Adrenal gland (tissue), 12 donors: Measurements from ENCODE around the gene CGNL1. TPM values are rescaled to one million over a fixed set of nuclear protein-coding genes. Genes with fewer than 3 reads are reported as not detected.

Experiments used
- DNase-seq, 7 donors: peaks; one replicate each; pipeline ENCODE4 v3.0.0-alpha.2; 2019 to 2020
- H3K27ac ChIP-seq, 5 donors: fragments of 200-600 bp; sonication (generic) in 4 of 5; 1 replicate in 3 of 5; 2 replicates in 2 of 5; pipeline versions ENCODE4 v1.5.1 to v1.8.0; 2016 to 2020; ENCODE audit warnings: mild to moderate bottlenecking in 1 of 5
- H3K27me3 ChIP-seq: fragments of 200-600 bp; 2 replicates; pipeline ENCODE4 v1.8.0; 2021
- H3K36me3 ChIP-seq, 2 donors: fragments of 200-600 bp; replicated peaks in 1 of 2; 1 replicate in 1 of 2; 2 replicates in 1 of 2; pipeline versions ENCODE4 v1.5.1 to v1.8.0; 2018 to 2022
- H3K4me1 ChIP-seq, 2 donors: fragments of 200-600 bp; replicated peaks in 1 of 2; 1 replicate in 1 of 2; 2 replicates in 1 of 2; pipeline versions ENCODE4 v1.5.1 to v1.8.0; 2018 to 2021
- H3K4me3 ChIP-seq, 4 donors: fragments of 200-600 bp; sonication (generic) in 3 of 4; one replicate each; pipeline ENCODE4 v1.5.1; 2016 to 2018
- H3K9me3 ChIP-seq, 3 donors: fragments of 200-600 bp; sonication (generic) in 1 of 3; replicated peaks in 1 of 3; 1 replicate in 2 of 3; 2 replicates in 1 of 3; pipeline versions ENCODE4 v1.5.1 to v1.8.0; 2016 to 2021
- POLR2A ChIP-seq, 2 donors: fragments of 450-650 bp; IDR thresholded peaks; one replicate each; pipeline ENCODE4 v1.6.1; 2017; ENCODE audit warnings: antibody characterized with exemption in 2 of 2, mild to moderate bottlenecking in 2 of 2, moderate library complexity in 1 of 2
- WGBS, 4 donors: extraction: QIAGEN DNeasy Blood & Tissue Kit in 2 of 4; methylation state at CpG; one replicate each; pipeline versions ENCODE4 v1.1.5 to v1.1.7; 2013 to 2017; 5-methylcytosine and 5-hydroxymethylcytosine counted together
- intact Hi-C, 2 donors: fragments of 100-400 bp; cut with DNase I; formaldehyde crosslinking; loops; one replicate each; pipeline versions ENCODE4 v1.14.1 to v1.15.0; 2022 to 2023
- polyA plus RNA-seq, 3 donors: library from polyadenylated mRNA; stranded (reverse); fragments of 200-250 nt in 2 of 3; fragments of 350-450 nt in 1 of 3; fragmentation: Illumina TruSeq in 1 of 3; extraction: RNeasy Lipid Tissue Mini Kit (QIAGEN cat#74804) in 1 of 3; gene quantifications; one replicate each; pipeline ENCODE4 v1.2.3, GENCODE V29; 2013 to 2014
- total RNA-seq, 9 donors: library from RNA; depleted of rRNA in 4 of 9; stranded (reverse); fragments of >200 nt in 4 of 9; fragments of 120-200 nt in 1 of 9; fragmentation: NEBNext Ultra II Directional in 1 of 9; extraction: Animal tissue kit (Norgen Biotek cat#: 25700) in 1 of 9; gene quantifications; one replicate each; pipeline versions ENCODE4 v1.1.0 to v1.2.4, GENCODE V29; 2013 to 2023
- TF ChIP-seq, protein P1 (sequence below), 6 experiments: fragments of 450-650 bp in 4 of 6; fragments of 200-600 bp in 2 of 6; sonication (generic) in 1 of 6; IDR thresholded peaks; 1 replicate in 5 of 6; 2 replicates in 1 of 6; pipeline versions ENCODE4 v1.5.1 to v1.8.0; 2016 to 2021; ENCODE audit warnings: antibody characterized with exemption in 6 of 6, mild to moderate bottlenecking in 2 of 6, moderate library complexity in 1 of 6
- donor health status: healthy with polysubstance abuse.
- donor health status: Bipolar disorder and iron deficiency.
- donor health status: DM: yes; HTN: yes; CAD: no.
- donor health status: DM: no; HTN: no; CAD: no.
- donor health status: DM: no; HTN: no; CAD: no.
- donor health status: DM: yes; HTN: yes; CAD: no.

CGNL1 gene
- total and polyA plus RNA-seq, 12 donors: 5.2 to 49.5 (median 22.0) TPM

GRCh38 chr15:57596301-57596855, 220.1 kb downstream of the CGNL1 start:
- H3K4me3 ChIP-seq: no peak overlapping the region
- intact Hi-C loops: no loop called here
- H3K27ac ChIP-seq: peak overlapping the region; percentile 49 to 91 (median 79)
- TF ChIP-seq, protein P1, sequence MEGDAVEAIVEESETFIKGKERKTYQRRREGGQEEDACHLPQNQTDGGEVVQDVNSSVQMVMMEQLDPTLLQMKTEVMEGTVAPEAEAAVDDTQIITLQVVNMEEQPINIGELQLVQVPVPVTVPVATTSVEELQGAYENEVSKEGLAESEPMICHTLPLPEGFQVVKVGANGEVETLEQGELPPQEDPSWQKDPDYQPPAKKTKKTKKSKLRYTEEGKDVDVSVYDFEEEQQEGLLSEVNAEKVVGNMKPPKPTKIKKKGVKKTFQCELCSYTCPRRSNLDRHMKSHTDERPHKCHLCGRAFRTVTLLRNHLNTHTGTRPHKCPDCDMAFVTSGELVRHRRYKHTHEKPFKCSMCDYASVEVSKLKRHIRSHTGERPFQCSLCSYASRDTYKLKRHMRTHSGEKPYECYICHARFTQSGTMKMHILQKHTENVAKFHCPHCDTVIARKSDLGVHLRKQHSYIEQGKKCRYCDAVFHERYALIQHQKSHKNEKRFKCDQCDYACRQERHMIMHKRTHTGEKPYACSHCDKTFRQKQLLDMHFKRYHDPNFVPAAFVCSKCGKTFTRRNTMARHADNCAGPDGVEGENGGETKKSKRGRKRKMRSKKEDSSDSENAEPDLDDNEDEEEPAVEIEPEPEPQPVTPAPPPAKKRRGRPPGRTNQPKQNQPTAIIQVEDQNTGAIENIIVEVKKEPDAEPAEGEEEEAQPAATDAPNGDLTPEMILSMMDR (IDR thresholded peaks at IDR 0.05): no peak
- no peak for TF ChIP-seq POLR2A (IDR thresholded peaks at IDR 0.05)
- no peaks in the 10 kb centered on the region for H3K27me3 ChIP-seq
- H3K36me3 ChIP-seq: no peaks in the 10 kb centered on the region
- peaks cover 32 to 63% of the 10 kb centered on the region in 2 donors for H3K4me1 ChIP-seq
- 89 to 94% (median 92%) methylated on average over 8 of the region's 8 CpGs for WGBS, 4 donors
- no peaks in the 10 kb centered on the region for H3K9me3 ChIP-seq
- DNase-seq: no peak

GRCh38 chr15:57596978-57597377, 220.7 kb downstream of the CGNL1 start:
- peaks cover 30 to 61% of the 10 kb centered on the region in 2 donors for H3K4me1 ChIP-seq
- H3K27ac ChIP-seq: peak overlapping the region in 4 of 5 donors; percentile 75 to 91 (median 80)
- H3K36me3 ChIP-seq: no peaks in the 10 kb centered on the region
- intact Hi-C loops: no loop called here
- H3K27me3 ChIP-seq: no peaks in the 10 kb centered on the region
- H3K9me3 ChIP-seq: no peaks in the 10 kb centered on the region
- no peak for TF ChIP-seq POLR2A (IDR thresholded peaks at IDR 0.05)
- TF ChIP-seq, protein P1 (IDR thresholded peaks at IDR 0.05): no peak
- H3K4me3 ChIP-seq: no peak overlapping the region
- DNase-seq: no peak
- 60 to 70% (median 65%) methylated on average over 4 of the region's 4 CpGs for WGBS, 4 donors

DNA sequence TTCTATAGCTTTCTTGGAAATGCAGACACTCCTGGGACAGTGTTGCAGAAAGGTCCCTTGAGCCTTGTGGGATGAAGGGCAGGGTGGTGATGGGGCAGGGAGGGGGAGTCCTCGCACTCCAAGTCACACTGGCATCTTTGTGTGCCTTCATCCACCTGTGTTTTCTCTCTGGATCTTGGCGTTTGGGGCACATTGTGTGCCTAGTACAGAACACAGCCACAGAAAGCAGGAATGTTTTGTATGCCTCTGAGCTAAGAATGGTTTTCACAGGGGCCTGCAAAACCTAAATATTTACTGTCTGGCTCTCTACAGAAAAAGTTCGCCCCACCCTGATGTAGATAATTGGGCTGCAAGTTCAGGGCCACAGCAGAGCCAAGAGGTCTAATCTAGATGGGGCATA, 221.1 kb downstream of the CGNL1 start:
- Histone ChIP-seq H3K27ac (peak overlapping the region in 2 of 5 donors; percentile 53 to 82), H3K4me1 (peaks cover 30 to 61% of the 10 kb centered on the region in 2 donors), H3K36me3 (no peaks in the 10 kb centered on the region), H3K27me3 (no peaks in the 10 kb centered on the region), H3K4me3 (no peak overlapping the region), H3K9me3 (no peaks in the 10 kb centered on the region)
- 61 to 79% (median 74%) methylated on average over 3 of the region's 3 CpGs for WGBS, 4 donors
- DNase-seq: no peak
- TF ChIP-seq, protein P1 (IDR thresholded peaks at IDR 0.05): no peak
- no peak for TF ChIP-seq POLR2A (IDR thresholded peaks at IDR 0.05)
- intact Hi-C loops: no loop called here

- Histone ChIP-seq H3K4me1 (peaks cover 35 to 66% of the 10 kb centered on the region in 2 donors), H3K27ac (peak overlapping the region in 2 of 5 donors; percentile 53 to 82), H3K36me3 (no peaks in the 10 kb centered on the region), H3K4me3 (no peak overlapping the region), H3K9me3 (no peaks in the 10 kb centered on the region), H3K27me3 (no peaks in the 10 kb centered on the region)
- intact Hi-C loops: no loop called here
- no peak for DNase-seq
- TF ChIP-seq POLR2A (IDR thresholded peaks at IDR 0.05): no peak
- 91 to 98% (median 96%) methylated on average over 5 of the region's 5 CpGs for WGBS, 4 donors
Measured at GRCh38 chr15:57598346-57598745, 222.0 kb downstream of the CGNL1 start.

DNA sequence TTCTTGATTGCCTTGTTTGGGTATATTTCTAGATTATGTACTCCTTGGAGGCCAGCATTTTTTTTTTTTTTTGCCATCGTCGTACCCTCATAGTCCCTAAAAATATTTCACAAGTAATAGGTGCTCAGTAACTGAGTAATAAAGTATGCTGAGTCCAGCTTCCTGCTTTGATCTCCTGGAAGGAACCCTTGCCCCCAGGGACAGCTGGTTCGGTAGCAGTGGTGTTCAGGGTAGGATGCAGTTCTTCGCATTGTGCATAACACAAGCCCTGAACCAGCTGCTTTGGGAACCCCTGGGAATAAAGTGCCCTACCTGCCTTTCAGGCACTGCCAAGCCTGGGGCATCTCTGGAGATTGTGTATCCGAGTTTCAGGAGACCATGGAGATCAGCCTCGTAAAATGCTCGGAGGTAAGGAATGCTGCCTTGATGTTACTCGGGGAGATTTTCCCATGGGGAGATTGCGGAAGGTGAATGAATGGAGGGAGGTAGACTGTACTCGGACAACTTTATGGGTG, 223.0 kb downstream of the CGNL1 start:
- TF ChIP-seq, protein P1 (IDR thresholded peaks at IDR 0.05): no peak
- no peak for TF ChIP-seq POLR2A (IDR thresholded peaks at IDR 0.05)
- no peak overlapping the region for H3K27ac ChIP-seq
- no peaks in the 10 kb centered on the region for H3K27me3 ChIP-seq
- intact Hi-C loops: no loop called here
- WGBS, 4 donors: 88 to 93% (median 91%) methylated on average over 10 of the region's 10 CpGs
- DNase-seq: no peak
- no peaks in the 10 kb centered on the region for H3K9me3 ChIP-seq
- H3K4me3 ChIP-seq: no peak overlapping the region
- peaks cover 41 to 69% of the 10 kb centered on the region in 2 donors for H3K4me1 ChIP-seq
- no peaks in the 10 kb centered on the region for H3K36me3 ChIP-seq
